SK-N-SH (cell line): ENCODE measurements around the gene CRIP1. TPM values are rescaled to one million over a fixed set of nuclear protein-coding genes. Genes with fewer than 3 reads are reported as not detected.

ENCODE experiments used
- CTCF ChIA-PET: fragments of 300-600, 350-600 bp; formaldehyde crosslinking; extraction: SDS; loops from one replicate; lab custom pipeline; 2021; lab: Yijun Ruan, JAX
- POLR2A ChIA-PET: fragments of 350-600 bp; sonication (Branson Sonifier 250); formaldehyde crosslinking; extraction: SDS; loops from one replicate; lab custom pipeline; 2020; ENCODE audit warnings: antibody characterized with exemption, inconsistent platforms; lab: Yijun Ruan, JAX
- DNase-seq: peaks from one replicate; pipeline ENCODE4 v3.0.0; 2012
- H2AFZ ChIP-seq: fragments of 200-600 bp; sonication (generic); 2 replicates; pipeline ENCODE4 v1.8.1; 2016; ENCODE audit warnings: antibody characterized with exemption, mild to moderate bottlenecking, low read depth
- H3F3A ChIP-seq: fragments of 200-600 bp; sonication (generic); replicated peaks from 2 replicates; pipeline ENCODE3; 2016; ENCODE audit warnings: antibody characterized with exemption, mild to moderate bottlenecking; ENCODE audit not compliant: insufficient read depth
- H3K27ac ChIP-seq, 2 experiments: fragments of 200-500 bp in 1 of 2; fragments of 200-600 bp in 1 of 2; sonication (Bioruptor generic) in 1 of 2; sonication (generic), shearing (Covaris generic) in 1 of 2; 2 replicates each; pipeline versions ENCODE4 v1.5.1 to v1.6.1; 2014 to 2016; ENCODE audit warnings: low read depth in 2 of 2, inconsistent platforms in 1 of 2, low read length in 1 of 2, mild to moderate bottlenecking in 1 of 2, mixed read lengths in 1 of 2
- H3K27me3 ChIP-seq: fragments of 200-600 bp; sonication (generic), shearing (Covaris generic); 2 replicates; pipeline ENCODE4 v1.6.1; 2016; ENCODE audit warnings: mixed run types; ENCODE audit not compliant: insufficient read depth
- H3K36me3 ChIP-seq, 2 experiments: fragments of 200-500 bp in 1 of 2; fragments of 200-600 bp in 1 of 2; sonication (Bioruptor generic) in 1 of 2; sonication (generic) in 1 of 2; replicated peaks in 1 of 2; 2 replicates each; pipeline versions ENCODE3 to v1.5.1; 2014 to 2016; ENCODE audit warnings: low read length in 1 of 2, mild to moderate bottlenecking in 1 of 2; ENCODE audit not compliant: insufficient read depth in 2 of 2, control insufficient read depth in 1 of 2
- H3K4me1 ChIP-seq, 2 experiments: fragments of 200-500 bp in 1 of 2; fragments of 200-600 bp in 1 of 2; sonication (Bioruptor generic) in 1 of 2; sonication (generic), shearing (Covaris generic) in 1 of 2; 2 replicates each; pipeline versions ENCODE4 v1.5.1 to v1.6.1; 2014 to 2016; ENCODE audit warnings: low read depth in 1 of 2, low read length in 1 of 2, mixed run types in 1 of 2; ENCODE audit not compliant: insufficient read depth in 2 of 2, control insufficient read depth in 1 of 2
- H3K4me2 ChIP-seq: fragments of 200-600 bp; sonication (generic), shearing (Covaris generic); 2 replicates; pipeline ENCODE4 v1.6.1; 2017; ENCODE audit warnings: mixed run types
- H3K4me3 ChIP-seq, 2 experiments: fragments of 200-500 bp in 1 of 2; fragments of 200-600 bp in 1 of 2; sonication (Bioruptor generic) in 1 of 2; sonication (generic), shearing (Covaris generic) in 1 of 2; 2 replicates each; pipeline versions ENCODE4 v1.5.1 to v1.8.1; 2014 to 2016; ENCODE audit warnings: low read depth in 2 of 2, inconsistent platforms in 1 of 2, low read length in 1 of 2, mild to moderate bottlenecking in 1 of 2, mixed read lengths in 1 of 2, moderate library complexity in 1 of 2
- H3K79me2 ChIP-seq: fragments of 200-600 bp; sonication (generic); 2 replicates; pipeline ENCODE4 v1.8.1; 2017; ENCODE audit warnings: mild to moderate bottlenecking; ENCODE audit not compliant: insufficient read depth
- H3K9ac ChIP-seq: fragments of 200-600 bp; sonication (generic); 2 replicates; pipeline ENCODE4 v1.6.1; 2017; ENCODE audit warnings: mixed run types
- H3K9me2 ChIP-seq: fragments of 200-600 bp; sonication (generic); 2 replicates; pipeline ENCODE4 v1.6.1; 2017; ENCODE audit warnings: mixed run types
- H3K9me3 ChIP-seq: fragments of 200-600 bp; sonication (generic); 2 replicates; pipeline ENCODE4 v1.6.1; 2017; ENCODE audit warnings: mixed run types, mild to moderate bottlenecking, moderate library complexity
- H4K20me1 ChIP-seq: fragments of 200-600 bp; sonication (generic); 2 replicates; pipeline ENCODE4 v1.6.1; 2017; ENCODE audit warnings: mild to moderate bottlenecking, mixed run types; ENCODE audit not compliant: insufficient read depth
- EP300 ChIP-seq, 2 experiments: IDR thresholded peaks; 2 replicates each; pipeline versions ENCODE4 v1.4.0 to v1.6.1; 2012; ENCODE audit warnings: borderline replicate concordance in 1 of 2, low read depth in 1 of 2, low read length in 1 of 2
- FOXJ3 ChIP-seq: sonication (generic); formaldehyde crosslinking; IDR thresholded peaks from 2 replicates; pipeline ENCODE4 v1.5.1; 2020; ENCODE audit warnings: mild to moderate bottlenecking, missing genetic modification reagents
- IRF3 ChIP-seq: fragments of 150-350 bp; IDR thresholded peaks from 2 replicates; pipeline ENCODE4 v1.6.1; 2016; ENCODE audit warnings: mild to moderate bottlenecking, low read depth, low read length
- JUND ChIP-seq: IDR thresholded peaks from 2 replicates; pipeline ENCODE4 v1.4.0; 2012
- MAX ChIP-seq: IDR thresholded peaks from 2 replicates; pipeline ENCODE4 v1.4.0; 2012; ENCODE audit warnings: low read depth
- NFIC ChIP-seq: IDR thresholded peaks from 2 replicates; pipeline ENCODE4 v1.4.0; 2012; ENCODE audit warnings: borderline replicate concordance
- PBX3 ChIP-seq: IDR thresholded peaks from 2 replicates; pipeline ENCODE4; 2012
- POLR2AphosphoS5 ChIP-seq: IDR thresholded peaks from 2 replicates; pipeline ENCODE4 v1.6.1; 2012; ENCODE audit warnings: low read depth, low read length
- RAD21 ChIP-seq: IDR thresholded peaks from 2 replicates; pipeline ENCODE4 v1.6.1; 2012; ENCODE audit warnings: mild to moderate bottlenecking, low read length
- RFX5 ChIP-seq: IDR thresholded peaks from 2 replicates; pipeline ENCODE4 v1.6.1; 2012; ENCODE audit warnings: mild to moderate bottlenecking, improper control_type of control experiment, low read length
- SMC3 ChIP-seq: IDR thresholded peaks from 2 replicates; pipeline ENCODE4 v1.6.1; 2012; ENCODE audit warnings: low read depth, low read length, improper control_type of control experiment
- TCF12 ChIP-seq: IDR thresholded peaks from 2 replicates; pipeline ENCODE4 v1.4.0; 2012
- TEAD4 ChIP-seq: IDR thresholded peaks from 2 replicates; pipeline ENCODE4 v1.4.0; 2012; ENCODE audit warnings: mild to moderate bottlenecking, borderline replicate concordance; ENCODE audit not compliant: insufficient read depth
- USF1 ChIP-seq: IDR thresholded peaks from 2 replicates; pipeline ENCODE4 v1.4.0; 2012; ENCODE audit warnings: low read depth, borderline replicate concordance
- ZBTB33 ChIP-seq: IDR thresholded peaks from 2 replicates; pipeline ENCODE4 v1.4.0; 2012; ENCODE audit warnings: low read depth, borderline replicate concordance
- WGBS: methylation state at CpG from one replicate; pipeline ENCODE4 v1.1.6; 2017; ENCODE audit warnings: low lambda C conversion rate; 5-methylcytosine and 5-hydroxymethylcytosine counted together
- polyA plus RNA-seq, 3 experiments: library from polyadenylated mRNA; depleted of rRNA; stranded (reverse); fragments of >200 nt; gene quantifications; 2 replicates each; pipeline ENCODE4 v1.2.3, GENCODE V29; 2012

Gene CRIP1
- polyA plus RNA-seq, 1 of the 3 experiments (the other 2 are of a cell fraction), result 0.72 TPM

GRCh38 chr14:105531088-105531893, 44.6 kb downstream of the CRIP1 start:
- Histone ChIP-seq H2AFZ (no peak overlapping the region), H3K9me3 (no peaks in the 10 kb centered on the region), H3K36me3 (peaks cover 0 to 2% of the 10 kb centered on the region in 2 experiments), H3K9ac (no peak overlapping the region), H3K27me3 (no peaks in the 10 kb centered on the region), H4K20me1 (no peaks in the 10 kb centered on the region), H3K27ac (no peak overlapping the region), H3K4me3 (no peak overlapping the region), H3K4me2 (no peak overlapping the region), H3F3A (no peaks in the 10 kb centered on the region), H3K79me2 (no peaks in the 10 kb centered on the region), H3K4me1 (peaks cover 4 to 14% of the 10 kb centered on the region in 2 experiments; a peak in 2 of 4 replicates), H3K9me2 (no peaks in the 10 kb centered on the region)
- no peak for DNase-seq
- WGBS, result 90% methylated on average over 21 of the region's 30 CpGs
- CTCF ChIA-PET, result interaction anchor here (0.9 to 2.3 kb wide), 3 partner anchors 50 to 163 kb away, joined by 4 to 8 read pairs (median 6); no protein-coding TSS in a partner anchor
- no peak for TF ChIP-seq USF1
- no peak for TF ChIP-seq ZBTB33
- no peak for TF ChIP-seq IRF3
- no peak for TF ChIP-seq JUND
- POLR2A ChIA-PET, result no interaction called here

GRCh38 chr14:105531894-105532623, 45.4 kb downstream of the CRIP1 start:
- Histone ChIP-seq H3K27me3 (no peaks in the 10 kb centered on the region), H3K9me3 (no peaks in the 10 kb centered on the region), H3K79me2 (no peaks in the 10 kb centered on the region), H3K27ac (no peak overlapping the region), H3K4me3 (no peak overlapping the region), H3F3A (no peaks in the 10 kb centered on the region), H2AFZ (no peak overlapping the region), H3K36me3 (peaks cover 0 to 2% of the 10 kb centered on the region in 2 experiments), H3K4me2 (no peak overlapping the region), H3K9me2 (no peaks in the 10 kb centered on the region), H3K9ac (no peak overlapping the region), H4K20me1 (no peaks in the 10 kb centered on the region), H3K4me1 (peaks cover 4 to 13% of the 10 kb centered on the region in 2 experiments; a peak in 2 of 4 replicates)
- ChIA-PET POLR2A (no interaction called here), CTCF (interaction anchor here (0.8 to 2.3 kb wide), 6 partner anchors 13 to 163 kb away, joined by 3 to 8 read pairs (median 4); no protein-coding TSS in a partner anchor)
- DNase-seq, result no peak
- 91% methylated on average over 10 of the region's 19 CpGs for whole genome bisulfite sequencing
- TF ChIP-seq IRF3 (no peak), MAX (no peak), RFX5 (no peak), EP300 (IDR thresholded peaks at IDR 0.05; ENCODE audit: borderline replicate concordance in 1 of 2, low read depth in 1 of 2, low read length in 1 of 2) (no peak), RAD21 (no peak), PBX3 (no peak), FOXJ3 (CRISPR knock-in tag) (no peak), POLR2AphosphoS5 (no peak), ZBTB33 (no peak), SMC3 (no peak), TEAD4 (no peak), NFIC (no peak), TCF12 (no peak)
